Loucy (cell line): ENCODE data around the gene OSBPL3.

Source experiments
- H2AFZ ChIP-seq: fragments of 200-600 bp; sonication (generic); 2 replicates; pipeline ENCODE4 v1.6.0; 2016; ENCODE audit warnings: antibody characterized with exemption, mild to moderate bottlenecking, low read length, moderate library complexity
- H3F3A ChIP-seq: fragments of 200-600 bp; 2 replicates; pipeline ENCODE4 v1.6.0; 2016; ENCODE audit warnings: antibody characterized with exemption, low read depth, mild to moderate bottlenecking
- H3K27me3 ChIP-seq: fragments of 200-600 bp; sonication (generic); 2 replicates; pipeline ENCODE4 v1.6.1; 2014; ENCODE audit warnings: low read length, mild to moderate bottlenecking; ENCODE audit not compliant: insufficient read depth, poor library complexity, severe bottlenecking
- H3K36me3 ChIP-seq: fragments of 200-600 bp; sonication (generic); 2 replicates; pipeline ENCODE4 v1.6.1; 2016; ENCODE audit warnings: low read length; ENCODE audit not compliant: insufficient read depth
- H3K4me1 ChIP-seq: fragments of 200-600 bp; sonication (generic); 2 replicates; pipeline ENCODE4 v1.5.1; 2014; ENCODE audit warnings: low read length, mild to moderate bottlenecking; ENCODE audit not compliant: insufficient read depth, poor library complexity, severe bottlenecking
- H3K4me2 ChIP-seq: fragments of 200-600 bp; sonication (generic); 2 replicates; pipeline ENCODE4 v1.6.0; 2014; ENCODE audit warnings: antibody characterized with exemption, low read length, low read depth, mild to moderate bottlenecking; ENCODE audit not compliant: poor library complexity, severe bottlenecking
- H3K4me3 ChIP-seq: fragments of 200-600 bp; sonication (generic); 2 replicates; pipeline ENCODE4 v1.5.1; 2014; ENCODE audit warnings: low read length, mild to moderate bottlenecking, mixed read lengths; ENCODE audit not compliant: poor library complexity, severe bottlenecking
- H3K79me2 ChIP-seq: fragments of 200-600 bp; sonication (generic); 2 replicates; pipeline ENCODE4 v1.6.1; 2014; ENCODE audit warnings: low read length; ENCODE audit not compliant: insufficient read depth
- H3K9ac ChIP-seq: fragments of 200-600 bp; sonication (generic); 2 replicates; pipeline ENCODE4 v1.6.0; 2014; ENCODE audit warnings: mild to moderate bottlenecking, low read depth, low read length, moderate library complexity; ENCODE audit not compliant: poor library complexity, severe bottlenecking
- H3K9me2 ChIP-seq: fragments of 200-600 bp; sonication (generic); replicated peaks from 2 replicates; pipeline ENCODE4 v1.6.1; 2016; ENCODE audit warnings: low read depth, low read length, mixed read lengths
- H3K9me3 ChIP-seq: fragments of 200-600 bp; sonication (generic); 2 replicates; pipeline ENCODE4 v1.6.1; 2014; ENCODE audit warnings: mild to moderate bottlenecking, antibody characterized with exemption, low read length, low read depth; ENCODE audit not compliant: insufficient read depth
- H4K20me1 ChIP-seq: fragments of 200-600 bp; sonication (generic); 2 replicates; pipeline ENCODE4 v1.6.0; 2014; ENCODE audit warnings: antibody characterized with exemption, low read length, mild to moderate bottlenecking; ENCODE audit not compliant: insufficient read depth, poor library complexity, severe bottlenecking
- EZH2phosphoT487 ChIP-seq: fragments of 200-600 bp; IDR thresholded peaks from 2 replicates; pipeline ENCODE4 v1.6.1; 2018; ENCODE audit warnings: antibody characterized with exemption, mild to moderate bottlenecking, moderate library complexity, borderline replicate concordance
- TF ChIP-seq, protein P1 (sequence below): fragments of 200-600 bp; sonication (generic); conservative IDR thresholded peaks from 2 replicates; pipeline ENCODE4 v1.5.1; 2014; ENCODE audit warnings: mild to moderate bottlenecking, antibody characterized with exemption, low read length

The OSBPL3 gene

DNA sequence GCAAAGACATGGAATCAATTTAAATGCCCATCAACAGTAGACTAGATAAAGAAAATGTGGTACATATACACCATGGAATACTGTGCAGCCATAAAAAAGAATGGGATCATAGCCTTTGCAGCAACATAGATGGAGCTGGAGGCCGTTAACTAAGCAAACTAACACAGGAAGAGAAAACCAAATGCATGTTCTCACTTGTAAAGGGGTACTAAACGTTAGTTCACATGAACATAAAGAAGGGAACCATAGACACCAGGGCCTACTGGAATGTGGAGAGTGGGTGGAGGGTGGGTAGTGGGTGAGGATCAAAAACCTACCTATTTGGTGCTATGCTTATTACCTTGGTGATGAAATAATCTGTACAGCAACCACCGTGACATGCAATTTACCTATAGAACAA, 144.3 kb downstream of the OSBPL3 start:
- no peaks in the 10 kb centered on the region for H3K9me3 ChIP-seq
- no peaks in the 10 kb centered on the region for H3K9me2 ChIP-seq
- H3K4me3 ChIP-seq: no peak overlapping the region
- peaks cover 16% of the 10 kb centered on the region; the same call in 1 of the 2 replicates for H3K36me3 ChIP-seq
- H3K27me3 ChIP-seq: no peaks in the 10 kb centered on the region
- no peak overlapping the region for H2AFZ ChIP-seq
- H3K4me2 ChIP-seq: peak overlapping the region; percentile 14
- no peaks in the 10 kb centered on the region for H4K20me1 ChIP-seq
- H3K79me2 ChIP-seq: no peaks in the 10 kb centered on the region
- no peaks in the 10 kb centered on the region for H3F3A ChIP-seq
- no peak overlapping the region for H3K9ac ChIP-seq
- H3K4me1 ChIP-seq: peaks cover 18% of the 10 kb centered on the region
- TF ChIP-seq, protein P1, sequence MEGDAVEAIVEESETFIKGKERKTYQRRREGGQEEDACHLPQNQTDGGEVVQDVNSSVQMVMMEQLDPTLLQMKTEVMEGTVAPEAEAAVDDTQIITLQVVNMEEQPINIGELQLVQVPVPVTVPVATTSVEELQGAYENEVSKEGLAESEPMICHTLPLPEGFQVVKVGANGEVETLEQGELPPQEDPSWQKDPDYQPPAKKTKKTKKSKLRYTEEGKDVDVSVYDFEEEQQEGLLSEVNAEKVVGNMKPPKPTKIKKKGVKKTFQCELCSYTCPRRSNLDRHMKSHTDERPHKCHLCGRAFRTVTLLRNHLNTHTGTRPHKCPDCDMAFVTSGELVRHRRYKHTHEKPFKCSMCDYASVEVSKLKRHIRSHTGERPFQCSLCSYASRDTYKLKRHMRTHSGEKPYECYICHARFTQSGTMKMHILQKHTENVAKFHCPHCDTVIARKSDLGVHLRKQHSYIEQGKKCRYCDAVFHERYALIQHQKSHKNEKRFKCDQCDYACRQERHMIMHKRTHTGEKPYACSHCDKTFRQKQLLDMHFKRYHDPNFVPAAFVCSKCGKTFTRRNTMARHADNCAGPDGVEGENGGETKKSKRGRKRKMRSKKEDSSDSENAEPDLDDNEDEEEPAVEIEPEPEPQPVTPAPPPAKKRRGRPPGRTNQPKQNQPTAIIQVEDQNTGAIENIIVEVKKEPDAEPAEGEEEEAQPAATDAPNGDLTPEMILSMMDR: no peak
- no peak for TF ChIP-seq EZH2phosphoT487

DNA sequence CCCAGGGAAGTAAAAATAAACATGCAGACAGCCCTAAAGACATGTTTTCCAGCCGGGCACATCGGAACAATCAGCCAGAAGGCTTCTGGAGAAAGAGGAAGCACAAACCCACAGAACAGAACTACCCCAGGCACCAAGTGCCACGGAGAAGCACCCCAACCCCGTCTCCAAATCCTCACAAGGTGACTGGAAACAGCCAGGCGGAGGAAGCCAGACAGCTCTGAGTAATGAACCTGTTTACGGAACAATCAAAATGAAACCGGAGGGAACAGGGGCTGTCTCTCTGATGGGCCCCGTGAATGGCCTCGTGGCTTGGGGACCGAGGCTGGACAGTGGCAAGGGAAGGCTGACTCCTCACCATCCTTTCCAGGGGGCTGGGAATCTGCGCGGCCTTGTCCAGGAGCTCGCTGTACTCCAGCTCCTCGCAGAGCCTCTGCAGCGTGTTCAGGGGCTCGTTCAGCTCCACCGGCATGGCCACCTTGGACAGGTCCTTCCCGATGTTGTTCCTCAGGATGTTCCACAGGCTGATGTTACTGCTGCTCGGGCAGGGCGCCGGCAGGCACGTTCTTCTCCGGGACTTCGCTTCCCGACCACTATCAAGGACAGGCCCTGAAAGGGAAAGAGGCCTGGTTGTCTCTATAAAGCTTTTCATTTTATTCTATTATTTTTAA, 145.7 kb downstream of the OSBPL3 start:
- no peaks in the 10 kb centered on the region for H3K79me2 ChIP-seq
- H3K36me3 ChIP-seq: peaks cover 23% of the 10 kb centered on the region; the same call in 1 of the 2 replicates
- no peaks in the 10 kb centered on the region for H3K9me2 ChIP-seq
- H3K4me1 ChIP-seq: peaks cover 18% of the 10 kb centered on the region
- H3K27me3 ChIP-seq: no peaks in the 10 kb centered on the region
- no peak for TF ChIP-seq EZH2phosphoT487
- TF ChIP-seq, protein P1: no peak
- no peaks in the 10 kb centered on the region for H3K9me3 ChIP-seq
- no peaks in the 10 kb centered on the region for H4K20me1 ChIP-seq
- no peak overlapping the region for H3K4me2 ChIP-seq
- no peak overlapping the region for H2AFZ ChIP-seq
- H3K4me3 ChIP-seq: no peak overlapping the region
- H3K9ac ChIP-seq: no peak overlapping the region
- no peaks in the 10 kb centered on the region for H3F3A ChIP-seq

DNA sequence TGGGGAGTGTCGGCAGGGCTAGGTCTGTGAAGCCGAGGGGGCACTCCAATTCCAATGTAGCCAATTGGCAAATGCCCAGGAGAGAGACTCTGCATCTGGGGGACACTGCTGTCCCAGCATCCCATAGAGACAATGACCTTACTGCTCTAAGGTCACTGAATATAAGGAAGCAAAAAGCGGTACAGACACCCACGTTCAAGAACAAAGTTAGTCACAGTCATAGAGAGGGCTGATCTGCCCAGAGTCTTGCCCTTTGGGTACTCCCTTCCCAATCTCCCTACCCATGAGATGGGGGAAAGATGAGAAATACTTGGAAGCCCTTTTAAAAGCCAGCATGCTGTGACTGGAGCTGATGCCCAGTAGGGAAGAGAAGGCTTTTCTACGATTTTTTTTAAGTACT, 146.4 kb downstream of the OSBPL3 start:
- no peaks in the 10 kb centered on the region for H3F3A ChIP-seq
- no peak for TF ChIP-seq EZH2phosphoT487
- TF ChIP-seq, protein P1: no peak
- peaks cover 26% of the 10 kb centered on the region; the same call in 1 of the 2 replicates for H3K36me3 ChIP-seq
- H3K79me2 ChIP-seq: no peaks in the 10 kb centered on the region
- H4K20me1 ChIP-seq: no peaks in the 10 kb centered on the region
- no peak overlapping the region for H2AFZ ChIP-seq
- peaks cover 18% of the 10 kb centered on the region for H3K4me1 ChIP-seq
- no peak overlapping the region for H3K4me3 ChIP-seq
- no peaks in the 10 kb centered on the region for H3K27me3 ChIP-seq
- no peak overlapping the region for H3K9ac ChIP-seq
- H3K4me2 ChIP-seq: no peak overlapping the region
- no peaks in the 10 kb centered on the region for H3K9me3 ChIP-seq
- H3K9me2 ChIP-seq: no peaks in the 10 kb centered on the region
